K562 (cell line): ENCODE data around the gene GATAD1.
"Not testable (repeated sequence)": the region's sequence is repeated elsewhere in the genome, so short reads cannot be mapped to it uniquely, and the experiment has no call there.

Source experiments
- ARHGAP35 ChIP-seq: fragments of 450-650 bp; IDR thresholded peaks from 2 replicates; pipeline ENCODE4 v1.6.1; 2018; ENCODE audit not compliant: partially characterized antibody
- CEBPB ChIP-seq: fragments of 450-650 bp; IDR thresholded peaks from 2 replicates; pipeline ENCODE4 v1.6.1; 2016; ENCODE audit warnings: missing genetic modification characterization, missing compliant biosample characterization
- ETV6 ChIP-seq, 3 experiments: fragments of 150-350 bp in 1 of 3; sonication (generic) in 1 of 3; formaldehyde crosslinking in 1 of 3; IDR thresholded peaks; 2 replicates each; pipeline versions ENCODE4 v1.6.1 to v1.8.0; 2014 to 2022; ENCODE audit warnings: borderline replicate concordance in 2 of 3, low read depth in 2 of 3, antibody characterized with exemption in 1 of 3, low read length in 1 of 3, mild to moderate bottlenecking in 1 of 3, missing genetic modification reagents in 1 of 3
- PHF8 ChIP-seq: fragments of 200-600 bp; sonication (generic); IDR thresholded peaks from 2 replicates; pipeline ENCODE4 v1.6.1; 2012; ENCODE audit warnings: mixed run types, mild to moderate bottlenecking, inconsistent platforms, low read length, moderate library complexity, borderline replicate concordance
- RHOXF2B ChIP-seq: fragments of 250-450 bp; sonication (Bioruptor Pico); conservative IDR thresholded peaks from 2 replicates; pipeline ENCODE4 v1.5.1; 2021

- TF ChIP-seq ETV6 (IDR thresholded peaks at IDR 0.05; ENCODE audit: borderline replicate concordance in 1 of 2, low read depth in 2 of 2, low read length in 1 of 2); ETV6 (CRISPR knock-in tag; IDR thresholded peaks at IDR 0.05; ENCODE audit: borderline replicate concordance); ARHGAP35; CEBPB (tag); RHOXF2B (CRISPR knock-in tag); PHF8: not testable (repeated sequence)
Measured at GRCh38 chr7:92479146-92479545, 31.9 kb downstream of the GATAD1 start.
